Bronchial epithelial cell (primary cell): ENCODE results near the gene CDK14. TPM values are rescaled to one million over a fixed set of nuclear protein-coding genes. Genes with fewer than 3 reads are reported as not detected.

Experiments used
- DNase-seq: peaks from one replicate; pipeline ENCODE4 v3.0.0-alpha.2; 2010; ENCODE audit warnings: low read depth
- FAIRE-seq: peaks from 2 replicates; lab custom pipeline; 2011; peaks lifted over from hg19 to GRCh38; lab: Jason Lieb, UNC
- H3K27me3 ChIP-seq: 2 replicates; pipeline ENCODE4 v1.5.1; 2011; ENCODE audit warnings: low read length; ENCODE audit not compliant: control insufficient read depth, insufficient read depth
- H3K36me3 ChIP-seq: 2 replicates; pipeline ENCODE4 v1.5.1; 2011; ENCODE audit warnings: low read length; ENCODE audit not compliant: control insufficient read depth, insufficient read depth
- H3K4me3 ChIP-seq: 2 replicates; pipeline ENCODE4 v1.5.1; 2011; ENCODE audit warnings: mild to moderate bottlenecking, low read depth, low read length, control low read depth
- CTCF ChIP-seq: IDR thresholded peaks from 2 replicates; pipeline ENCODE4 v1.5.1; 2011; ENCODE audit warnings: mild to moderate bottlenecking, moderate library complexity, low read length, control low read depth, inconsistent platforms; ENCODE audit not compliant: insufficient read depth, severe bottlenecking
- total RNA-seq: library from RNA; depleted of rRNA; stranded (reverse); fragments of >200 nt; gene quantifications from 2 replicates; pipeline ENCODE4 v1.2.1, GENCODE V29; 2014

CDK14 gene
- total RNA-seq, 1 donor from 2014 or later = 8.7 TPM

- H3K4me3 ChIP-seq = no peak overlapping the region
- FAIRE-seq (no peak), DNase-seq (no peak)
- H3K36me3 ChIP-seq = no peaks in the 10 kb centered on the region
- TF ChIP-seq CTCF = no peak
- H3K27me3 ChIP-seq = no peaks in the 10 kb centered on the region
Measured at GRCh38 chr7:90774706-90775105, 178.6 kb downstream of the CDK14 start.

GRCh38 chr7:90775383-90775965 is 179.4 kb downstream of the CDK14 start:
- TF ChIP-seq CTCF = no peak
- no peak for FAIRE-seq

GRCh38 chr7:90777041-90777440 is 180.9 kb downstream of the CDK14 start:
- no peaks in the 10 kb centered on the region for H3K36me3 ChIP-seq
- no peak for TF ChIP-seq CTCF
- DNase-seq (no peak), FAIRE-seq (no peak)
- no peak overlapping the region for H3K4me3 ChIP-seq
- H3K27me3 ChIP-seq = no peaks in the 10 kb centered on the region

More at GRCh38 chr7:90775383-90775965, 179.4 kb downstream of the CDK14 start:
- DNase-seq = no peak
- Histone ChIP-seq H3K36me3 (no peaks in the 10 kb centered on the region), H3K27me3 (no peaks in the 10 kb centered on the region), H3K4me3 (no peak overlapping the region)

- Histone ChIP-seq H3K4me3 (no peak overlapping the region), H3K36me3 (no peaks in the 10 kb centered on the region), H3K27me3 (no peaks in the 10 kb centered on the region)
- DNase-seq = no peak
- TF ChIP-seq CTCF = no peak
- no peak for FAIRE-seq
Measured at GRCh38 chr7:90777465-90777864, 181.3 kb downstream of the CDK14 start.

- H3K27me3 ChIP-seq = no peaks in the 10 kb centered on the region
- DNase-seq (no peak), FAIRE-seq (no peak)
- no peaks in the 10 kb centered on the region for H3K36me3 ChIP-seq
- TF ChIP-seq CTCF = no peak
- no peak overlapping the region for H3K4me3 ChIP-seq
Measured at GRCh38 chr7:90777886-90778285, 181.8 kb downstream of the CDK14 start.

- Histone ChIP-seq H3K4me3 (no peak overlapping the region), H3K27me3 (no peaks in the 10 kb centered on the region), H3K36me3 (no peaks in the 10 kb centered on the region)
- no peak for TF ChIP-seq CTCF
- FAIRE-seq = no peak
- DNase-seq = no peak
Measured at GRCh38 chr7:90788052-90788451, 191.9 kb downstream of the CDK14 start.
